ENCODE measurements around the gene DUXB.

DUXB gene

DNA sequence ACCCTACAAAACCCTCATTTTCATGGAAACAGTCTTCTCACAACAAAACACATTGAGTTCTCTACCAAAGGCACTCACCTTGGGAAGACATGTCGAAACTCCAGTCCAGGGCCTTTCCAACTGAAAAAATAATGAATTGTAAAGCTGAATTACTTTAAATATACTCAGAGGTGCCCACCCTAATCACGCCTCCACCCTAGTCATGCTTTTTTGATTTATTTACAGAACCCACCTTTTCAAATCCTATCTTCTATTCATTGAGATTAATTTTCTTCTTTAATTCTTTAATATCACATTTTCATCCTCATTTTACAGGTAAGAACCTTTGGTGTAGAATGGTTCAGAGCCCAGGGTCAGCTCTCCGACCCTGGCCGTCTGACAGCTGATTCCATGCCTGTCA is 24.4 kb downstream of the DUXB start, which contains the start of gene CPHXL2:
Gene CPHXL2, minus strand, starts transcription at position 101 of the 400 bp plus-strand sequence. Its CDS starts 10 bp downstream, at position 91.
- no peak within 1 kb of the TSS for H3K4me3 ChIP-seq (ENCODE audit: low read length)
- no peak for DNase-seq (ENCODE audit: low read depth)
- TF ChIP-seq, protein P1, sequence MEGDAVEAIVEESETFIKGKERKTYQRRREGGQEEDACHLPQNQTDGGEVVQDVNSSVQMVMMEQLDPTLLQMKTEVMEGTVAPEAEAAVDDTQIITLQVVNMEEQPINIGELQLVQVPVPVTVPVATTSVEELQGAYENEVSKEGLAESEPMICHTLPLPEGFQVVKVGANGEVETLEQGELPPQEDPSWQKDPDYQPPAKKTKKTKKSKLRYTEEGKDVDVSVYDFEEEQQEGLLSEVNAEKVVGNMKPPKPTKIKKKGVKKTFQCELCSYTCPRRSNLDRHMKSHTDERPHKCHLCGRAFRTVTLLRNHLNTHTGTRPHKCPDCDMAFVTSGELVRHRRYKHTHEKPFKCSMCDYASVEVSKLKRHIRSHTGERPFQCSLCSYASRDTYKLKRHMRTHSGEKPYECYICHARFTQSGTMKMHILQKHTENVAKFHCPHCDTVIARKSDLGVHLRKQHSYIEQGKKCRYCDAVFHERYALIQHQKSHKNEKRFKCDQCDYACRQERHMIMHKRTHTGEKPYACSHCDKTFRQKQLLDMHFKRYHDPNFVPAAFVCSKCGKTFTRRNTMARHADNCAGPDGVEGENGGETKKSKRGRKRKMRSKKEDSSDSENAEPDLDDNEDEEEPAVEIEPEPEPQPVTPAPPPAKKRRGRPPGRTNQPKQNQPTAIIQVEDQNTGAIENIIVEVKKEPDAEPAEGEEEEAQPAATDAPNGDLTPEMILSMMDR (conservative IDR thresholded peaks at IDR 0.05; ENCODE audit: low read length) = no peak

DNA sequence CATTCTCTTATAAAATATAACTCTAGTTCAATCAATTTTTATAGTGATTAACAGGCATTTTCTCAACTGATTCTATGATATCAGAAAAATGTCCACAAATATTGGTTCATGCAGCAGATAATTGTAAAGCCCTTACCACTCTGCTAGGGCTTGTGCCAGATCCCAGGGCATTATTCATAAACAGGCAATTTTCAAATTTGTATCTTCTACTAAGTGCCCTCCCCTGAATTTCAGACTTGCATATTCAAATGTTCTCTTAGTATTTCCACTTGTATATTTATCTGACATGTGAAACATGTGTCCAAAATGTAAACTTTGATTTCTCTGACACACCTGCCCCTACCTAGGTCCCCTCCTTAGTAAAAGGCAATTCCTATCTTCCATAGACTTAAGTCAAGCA is 33.8 kb downstream of the DUXB start:
- DNase-seq (ENCODE audit: low read depth) = no peak
- no peak overlapping the region for H3K4me3 ChIP-seq (ENCODE audit: low read length)
- TF ChIP-seq, protein P1 (conservative IDR thresholded peaks at IDR 0.05; ENCODE audit: low read length) = no peak

DNA sequence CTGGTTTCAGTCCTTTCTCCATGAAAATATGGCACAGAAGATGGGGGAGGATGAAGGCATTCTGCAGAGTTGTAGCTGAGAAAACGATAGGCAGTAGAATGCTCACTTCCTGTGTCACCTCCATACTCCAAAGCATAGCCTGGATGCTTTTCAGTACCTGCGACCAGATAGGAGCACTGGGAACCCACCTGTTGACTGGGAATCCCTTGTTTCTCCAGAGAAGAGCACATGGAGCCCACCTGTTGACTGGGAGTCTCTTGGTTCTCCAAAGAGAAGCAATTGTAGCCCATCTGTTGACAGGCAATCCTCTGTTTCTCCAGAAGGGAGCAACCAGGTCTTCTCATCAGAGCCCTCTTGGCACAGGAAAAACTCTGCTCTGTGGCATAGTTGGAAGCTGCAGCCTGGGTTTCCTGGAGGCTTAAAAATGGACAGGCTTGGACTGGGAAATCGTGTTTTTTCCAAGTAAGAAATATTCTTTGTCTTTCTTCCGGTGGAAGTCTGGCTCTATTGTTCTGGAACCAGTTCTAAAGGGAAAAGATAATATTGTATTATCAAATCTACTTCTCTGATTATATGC is 40.4 kb downstream of the DUXB start:
- TF ChIP-seq, protein P1 (conservative IDR thresholded peaks at IDR 0.05; ENCODE audit: low read length) = no peak
- no peak for DNase-seq (ENCODE audit: low read depth)
- H3K4me3 ChIP-seq (ENCODE audit: low read length) = no peak overlapping the region

DNA sequence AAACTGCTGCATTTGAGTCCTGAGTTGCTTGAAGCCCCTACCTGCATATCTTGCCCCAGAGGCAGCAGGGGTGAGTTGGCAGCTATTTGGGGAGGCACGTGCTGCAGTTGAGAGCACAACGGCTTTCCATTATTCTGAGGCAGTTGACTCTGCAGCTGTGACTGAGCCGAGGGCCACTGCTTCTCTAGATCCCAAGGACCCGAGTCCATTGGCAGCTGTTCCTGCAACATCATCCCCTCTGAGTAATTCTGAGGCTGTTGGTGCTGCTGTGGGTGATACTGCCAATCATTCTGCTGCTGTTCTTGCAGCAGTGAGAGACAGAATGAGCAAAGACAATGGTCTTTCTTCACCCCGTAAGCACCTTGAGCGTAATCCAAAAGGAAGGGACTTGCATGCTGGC is 40.9 kb downstream of the DUXB start:
- TF ChIP-seq, protein P1 (conservative IDR thresholded peaks at IDR 0.05; ENCODE audit: low read length) = no peak

DNA sequence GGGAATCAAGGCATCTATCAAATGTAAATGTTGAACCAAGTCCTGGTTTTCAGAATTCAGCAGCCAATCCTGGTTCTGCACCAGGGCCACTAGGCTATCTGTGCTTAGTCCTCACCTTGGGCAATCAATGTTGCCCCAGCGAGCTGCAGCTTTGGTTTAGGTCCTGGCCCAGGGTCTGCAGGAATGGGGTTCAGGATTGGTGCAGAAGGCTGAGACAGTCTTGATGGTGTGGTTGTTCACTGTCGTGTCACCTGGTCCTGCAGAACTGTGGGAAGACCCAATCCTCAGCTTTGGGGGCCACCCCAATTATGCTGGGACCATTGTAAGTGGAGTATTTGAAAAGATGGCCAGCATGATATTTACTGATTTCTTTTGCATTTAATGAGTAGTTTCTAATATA is 43.1 kb downstream of the DUXB start:
- TF ChIP-seq, protein P1 (conservative IDR thresholded peaks at IDR 0.05; ENCODE audit: low read length) = no peak
- no peak overlapping the region for H3K4me3 ChIP-seq (ENCODE audit: low read length)
- DNase-seq (ENCODE audit: low read depth) = no peak

More for the DNA sequence above, 40.9 kb downstream of the DUXB start:
- no peak for DNase-seq (ENCODE audit: low read depth)
- no peak overlapping the region for H3K4me3 ChIP-seq (ENCODE audit: low read length)

DNA sequence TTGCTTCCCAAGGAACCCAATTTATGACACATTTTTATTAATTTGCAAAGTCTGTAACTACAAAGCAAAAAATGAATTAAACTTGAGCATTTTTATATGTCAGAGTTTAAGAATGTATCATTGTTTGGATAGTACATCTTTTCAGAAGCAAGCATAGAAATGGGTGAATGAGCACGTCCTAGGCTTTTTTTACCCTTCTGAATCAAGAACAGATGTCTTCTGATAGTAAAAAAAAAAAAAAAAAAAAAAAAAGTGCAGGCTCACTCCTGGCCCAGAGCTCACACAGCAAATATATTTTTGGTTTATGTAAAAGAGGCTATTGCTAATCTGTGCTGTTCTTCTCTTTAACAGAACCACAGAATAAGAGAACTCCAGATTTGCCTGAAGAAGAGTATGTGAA is 47.3 kb downstream of the DUXB start:
- TF ChIP-seq, protein P1 (conservative IDR thresholded peaks at IDR 0.05; ENCODE audit: low read length) = no peak
- peak; percentile 81 for DNase-seq (ENCODE audit: low read depth)

DNA sequence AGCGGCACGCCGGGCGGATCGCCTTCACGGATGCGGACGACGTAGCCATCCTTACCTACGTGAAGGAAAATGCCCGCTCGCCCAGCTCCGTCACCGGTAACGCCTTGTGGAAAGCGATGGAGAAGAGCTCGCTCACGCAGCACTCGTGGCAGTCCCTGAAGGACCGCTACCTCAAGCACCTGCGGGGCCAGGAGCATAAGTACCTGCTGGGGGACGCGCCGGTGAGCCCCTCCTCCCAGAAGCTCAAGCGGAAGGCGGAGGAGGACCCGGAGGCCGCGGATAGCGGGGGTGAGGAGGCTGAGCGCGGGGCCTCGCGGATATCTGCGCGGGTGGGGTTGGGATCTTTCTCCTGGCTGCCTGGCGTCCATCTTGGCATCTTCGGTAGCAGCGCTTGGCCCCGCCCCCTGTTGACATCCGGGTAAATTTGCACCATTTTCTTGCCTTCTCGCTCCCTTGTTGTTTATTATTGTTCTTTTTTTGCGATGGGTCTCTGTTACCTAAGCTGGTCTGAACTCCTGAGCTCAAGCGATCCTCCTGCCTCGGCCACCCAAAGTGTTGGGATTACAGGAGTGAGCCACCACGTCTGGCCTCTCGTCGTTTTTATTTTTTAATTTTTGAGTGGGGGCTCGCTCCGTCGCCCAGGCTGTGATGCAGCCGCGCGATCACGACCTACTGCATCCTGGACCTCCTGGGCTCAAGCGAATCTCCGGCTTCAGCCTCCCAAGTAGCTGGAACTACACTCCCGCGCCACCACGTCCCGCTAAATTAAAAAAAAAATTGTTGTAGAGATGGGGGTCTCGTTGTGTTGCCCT is 52.8 kb downstream of the DUXB start:
- TF ChIP-seq, protein P1 (conservative IDR thresholded peaks at IDR 0.05; ENCODE audit: low read length) = no peak
- peak; percentile 64 for DNase-seq (ENCODE audit: low read depth)
- peak overlapping the region; percentile 97 for H3K4me3 ChIP-seq (ENCODE audit: low read length)

More for the DNA sequence above, 47.3 kb downstream of the DUXB start:
- no peak overlapping the region for H3K4me3 ChIP-seq (ENCODE audit: low read length)

Measured in AG10803 (cell line).